Psoas muscle (tissue), 8 donors: ENCODE measurements around the gene ITPKA. TPM values are rescaled to one million over a fixed set of nuclear protein-coding genes. Genes with fewer than 3 reads are reported as not detected.

Experiments used
- ATAC-seq, 4 donors: fragments of 200-7000 bp; cut with Tn5 transposase; one replicate each; pipeline ENCODE4 v1.9.1; 2020; ENCODE audit warnings: moderate library complexity in 3 of 4, mild to moderate bottlenecking in 2 of 4
- DNase-seq, 2 donors: peaks; one replicate each; pipeline ENCODE4 v3.0.0-alpha.2; 2020
- H3K27ac ChIP-seq: fragments of 200-600 bp; one replicate; pipeline ENCODE4 v1.8.0; 2022
- H3K27me3 ChIP-seq, 3 donors: fragments of 200-600 bp in 1 of 3; one replicate each; pipeline versions ENCODE4 v1.6.1 to v1.8.0; 2013 to 2022; ENCODE audit warnings: low read length in 2 of 3, mild to moderate bottlenecking in 2 of 3, moderate library complexity in 1 of 3; ENCODE audit not compliant: insufficient read depth in 3 of 3
- H3K36me3 ChIP-seq, 2 donors: fragments of 200-600 bp in 1 of 2; one replicate each; pipeline versions ENCODE4 v1.6.1 to v1.8.0; 2013 to 2022; ENCODE audit warnings: low read depth in 1 of 2, mild to moderate bottlenecking in 1 of 2, moderate library complexity in 1 of 2; ENCODE audit not compliant: insufficient read depth in 1 of 2
- H3K4me1 ChIP-seq: fragments of 200-600 bp; one replicate; pipeline ENCODE4 v1.8.0; 2022
- H3K4me3 ChIP-seq: fragments of 200-600 bp; one replicate; pipeline ENCODE4 v1.8.0; 2022; ENCODE audit warnings: mild to moderate bottlenecking
- H3K9me3 ChIP-seq: fragments of 200-600 bp; one replicate; pipeline ENCODE4 v1.8.0; 2022
- WGBS, 3 donors: extraction: QIAGEN DNeasy Blood & Tissue Kit; methylation state at CpG; one replicate each; pipeline versions ENCODE4 v1.1.6 to v1.1.7; 2013; 5-methylcytosine and 5-hydroxymethylcytosine counted together
- intact Hi-C, 2 donors: fragments of 100-400 bp; cut with DNase I; formaldehyde crosslinking; loops; one replicate each; pipeline versions ENCODE4 v1.11.0 to v1.14.2; 2022
- polyA plus RNA-seq, 3 donors: library from polyadenylated mRNA; stranded (reverse); fragments of 200-250 nt; gene quantifications; one replicate each; pipeline ENCODE4 v1.2.3, GENCODE V29; 2013
- total RNA-seq, 4 donors: library from RNA; stranded (reverse); fragmentation: NEBNext Ultra II Directional in 2 of 4; extraction: Animal tissue kit (Norgen Biotek cat#: 25700) in 2 of 4; gene quantifications; one replicate each; pipeline versions ENCODE4 v1.2.1 to v1.2.4, GENCODE V29; 2021 to 2023
- TF ChIP-seq, protein P1 (sequence below): fragments of 200-600 bp; IDR thresholded peaks from one replicate; pipeline ENCODE4 v1.8.0; 2022; ENCODE audit warnings: antibody characterized with exemption
- donor health status: healthy with polysubstance abuse.
- donor health status: DM: no; HTN: no; CAD: no; lungs with moderate emphysema.
- donor health status: Bipolar disorder and iron deficiency.
- donor health status: healthy.
- donor health status: DM: yes; HTN: yes; CAD: no.
- donor health status: DM: no; HTN: no; CAD: no.
- donor health status: DM: no; HTN: no; CAD: no.
- donor health status: DM: yes; HTN: yes; CAD: no.

The ITPKA gene
- total and polyA plus RNA-seq, 7 donors, result 0.04 to 1.7 (median 0.79) TPM; not detected in 1

DNA sequence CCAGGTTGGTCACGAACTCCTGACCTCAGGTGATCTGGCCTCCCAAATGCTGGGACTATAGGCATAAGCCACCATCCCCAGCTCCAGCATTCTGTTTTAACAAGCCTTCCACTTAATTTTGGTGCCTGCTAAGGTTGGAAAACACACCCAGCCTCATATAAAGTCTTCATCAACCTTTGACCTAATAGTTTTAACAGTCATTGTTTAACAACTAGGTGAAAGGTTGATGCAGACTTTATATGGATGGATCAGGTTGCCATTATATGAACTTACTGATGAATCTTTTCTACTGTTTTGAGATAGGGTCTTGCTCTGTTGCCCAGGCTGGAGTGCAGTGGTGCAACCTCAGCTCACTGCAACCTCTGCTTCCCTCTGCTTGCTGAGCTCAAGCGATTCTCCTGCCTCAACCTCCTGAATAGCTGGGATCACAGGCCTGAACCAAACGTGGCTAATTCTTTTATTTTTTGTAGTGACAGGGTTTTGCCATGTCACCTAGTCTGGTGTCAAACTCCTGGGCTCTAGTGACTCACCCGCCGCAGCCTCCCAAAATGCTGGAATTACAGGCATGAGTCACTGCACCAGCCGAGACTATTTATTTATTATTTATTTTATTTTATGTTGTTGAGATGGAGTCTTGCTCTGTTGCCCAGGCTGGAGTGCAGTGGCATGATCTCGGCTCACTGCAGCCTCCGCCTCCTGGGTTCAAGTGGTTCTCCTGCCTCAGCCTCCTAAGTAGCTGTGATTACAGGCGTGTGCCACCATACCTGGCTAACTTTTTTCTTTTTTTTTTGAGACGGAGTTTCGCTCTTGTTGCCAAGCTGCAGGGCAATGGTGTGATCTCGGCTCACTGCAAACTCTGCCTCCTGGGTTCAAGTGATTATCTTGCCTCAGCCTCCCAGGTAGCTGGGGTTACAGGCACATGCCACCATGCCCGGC lies 53.4 kb downstream of the ITPKA start:
- 79 to 83% (median 80%) methylated on average over 13 of the region's 13 CpGs for WGBS, 3 donors

DNA sequence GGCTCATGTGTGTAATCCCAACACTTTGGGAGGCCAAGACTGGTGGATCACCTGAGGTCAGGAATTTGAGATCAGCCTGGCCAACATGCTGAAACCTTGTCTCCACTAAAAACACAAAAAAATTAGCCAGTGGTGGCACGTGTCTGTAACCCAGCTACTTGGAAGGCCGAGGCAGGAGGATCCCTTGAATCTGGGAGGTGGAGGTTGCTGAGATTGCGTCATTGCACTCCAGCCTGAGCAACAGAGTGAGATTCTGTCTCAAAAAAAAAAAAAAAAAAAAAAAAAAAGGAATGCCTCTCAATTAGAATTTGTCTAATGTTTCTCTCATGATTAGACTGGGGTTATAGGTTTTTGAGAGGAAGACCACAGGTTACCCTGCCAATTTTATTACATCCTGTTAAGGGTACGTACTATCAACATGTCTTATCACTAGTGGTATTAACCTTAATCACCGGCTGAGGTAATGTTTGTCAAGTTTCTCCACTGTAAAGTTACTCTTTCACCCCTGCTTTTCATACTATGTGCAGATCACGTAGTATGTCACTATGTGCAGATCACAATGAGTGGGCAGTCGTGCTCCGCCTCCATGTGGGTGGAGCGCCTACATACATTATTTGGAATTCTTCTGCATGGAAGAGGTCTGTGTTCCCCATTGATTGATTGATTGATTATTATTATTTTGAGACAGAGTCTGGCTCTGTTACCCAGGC lies 56.5 kb downstream of the ITPKA start:
- TF ChIP-seq, protein P1, sequence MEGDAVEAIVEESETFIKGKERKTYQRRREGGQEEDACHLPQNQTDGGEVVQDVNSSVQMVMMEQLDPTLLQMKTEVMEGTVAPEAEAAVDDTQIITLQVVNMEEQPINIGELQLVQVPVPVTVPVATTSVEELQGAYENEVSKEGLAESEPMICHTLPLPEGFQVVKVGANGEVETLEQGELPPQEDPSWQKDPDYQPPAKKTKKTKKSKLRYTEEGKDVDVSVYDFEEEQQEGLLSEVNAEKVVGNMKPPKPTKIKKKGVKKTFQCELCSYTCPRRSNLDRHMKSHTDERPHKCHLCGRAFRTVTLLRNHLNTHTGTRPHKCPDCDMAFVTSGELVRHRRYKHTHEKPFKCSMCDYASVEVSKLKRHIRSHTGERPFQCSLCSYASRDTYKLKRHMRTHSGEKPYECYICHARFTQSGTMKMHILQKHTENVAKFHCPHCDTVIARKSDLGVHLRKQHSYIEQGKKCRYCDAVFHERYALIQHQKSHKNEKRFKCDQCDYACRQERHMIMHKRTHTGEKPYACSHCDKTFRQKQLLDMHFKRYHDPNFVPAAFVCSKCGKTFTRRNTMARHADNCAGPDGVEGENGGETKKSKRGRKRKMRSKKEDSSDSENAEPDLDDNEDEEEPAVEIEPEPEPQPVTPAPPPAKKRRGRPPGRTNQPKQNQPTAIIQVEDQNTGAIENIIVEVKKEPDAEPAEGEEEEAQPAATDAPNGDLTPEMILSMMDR, result no peak
- Histone ChIP-seq H3K27ac (no peak overlapping the region), H3K36me3 (no peaks in the 10 kb centered on the region), H3K9me3 (no peaks in the 10 kb centered on the region), H3K4me3 (no peak overlapping the region), H3K27me3 (no peaks in the 10 kb centered on the region), H3K4me1 (no peaks in the 10 kb centered on the region)
- ATAC-seq (no peak), DNase-seq (peak in 1 of 2 donors; percentile 6)
- WGBS, 3 donors, result 91 to 94% (median 93%) methylated on average over 9 of the region's 9 CpGs
- intact Hi-C loops, result loop anchor here in 1 of 2 donors (10.0 kb wide), 1 partner anchor 115 kb away; the partner anchor contains the start of gene MGA

More for the DNA sequence above, 53.4 kb downstream of the ITPKA start:
- Histone ChIP-seq H3K27me3 (no peaks in the 10 kb centered on the region), H3K4me3 (no peak overlapping the region), H3K27ac (no peak overlapping the region), H3K36me3 (no peaks in the 10 kb centered on the region), H3K4me1 (peaks cover 6% of the 10 kb centered on the region), H3K9me3 (no peaks in the 10 kb centered on the region)
- TF ChIP-seq, protein P1, result no peak
- intact Hi-C loops, result no loop called here
- ATAC-seq (no peak), DNase-seq (peak in 1 of 2 donors; percentile 4)

Other genes starting within 250 kb of the ITPKA start
- 1 to 10 TPM in 3 of 4 donors, under 1 TPM in 1; 0.89 to 5.4 (median 2.5) TPM for gene OIP5, start 161.3 kb upstream of the ITPKA start, total RNA-seq
- gene OIP5, start 161.3 kb upstream of the ITPKA start, polyA plus RNA-seq, result 1 to 10 TPM in 2 of 3 donors, under 1 TPM in 1; 0.31 to 2.4 (median 1.8) TPM
- 1 to 10 TPM; 2.1 to 4.6 (median 2.9) TPM for gene NUSAP1, start 161.0 kb upstream of the ITPKA start, total RNA-seq
- gene NUSAP1, start 161.0 kb upstream of the ITPKA start, polyA plus RNA-seq, result 1 to 10 TPM; 1.0 to 5.6 (median 1.6) TPM
- gene NDUFAF1, start 91.4 kb upstream of the ITPKA start, total RNA-seq, result 10 to 100 TPM; 23.0 to 52.1 (median 36.4) TPM
- 10 to 100 TPM; 54.9 to 93.6 (median 60.6) TPM for gene NDUFAF1, start 91.4 kb upstream of the ITPKA start, polyA plus RNA-seq
- 10 to 100 TPM; 27.0 to 40.3 (median 32.2) TPM for gene RTF1, start 76.8 kb upstream of the ITPKA start, total RNA-seq
- gene RTF1, start 76.8 kb upstream of the ITPKA start, polyA plus RNA-seq, result 10 to 100 TPM; 12.2 to 28.4 (median 15.1) TPM
- 1 to 10 TPM in 1 of 4 donors, under 1 TPM in 3; 0.13 to 1.1 (median 0.18) TPM for gene LTK, start 20.0 kb downstream of the ITPKA start, total RNA-seq
- under 1 TPM in 2 of 3 donors, not detected in 1; 0.05 to 0.12 TPM for gene LTK, start 20.0 kb downstream of the ITPKA start, polyA plus RNA-seq
- gene RPAP1, start 50.4 kb downstream of the ITPKA start, total RNA-seq, result 10 to 100 TPM; 36.9 to 43.7 (median 40.9) TPM
- 10 to 100 TPM; 16.6 to 33.8 (median 31.7) TPM for gene RPAP1, start 50.4 kb downstream of the ITPKA start, polyA plus RNA-seq
- gene TYRO3, start 65.3 kb downstream of the ITPKA start, total RNA-seq, result 1 to 10 TPM; 1.6 to 5.6 (median 2.4) TPM
- 1 to 10 TPM; 4.6 to 5.8 (median 4.8) TPM for gene TYRO3, start 65.3 kb downstream of the ITPKA start, polyA plus RNA-seq
- gene MGA, start 166.5 kb downstream of the ITPKA start, total RNA-seq, result 10 to 100 TPM; 13.1 to 25.8 (median 19.9) TPM
- gene MGA, start 166.5 kb downstream of the ITPKA start, polyA plus RNA-seq, result 10 to 100 TPM in 1 of 3 donors, 1 to 10 TPM in 2; 2.6 to 10.5 (median 3.2) TPM